Measurements from ENCODE around the gene PTK6. TPM values are rescaled to one million over a fixed set of nuclear protein-coding genes. Genes with fewer than 3 reads are reported as not detected.

PTK6 gene
- total and polyA plus RNA-seq, 3 donors from 2014 or later, result 0.26 to 0.37 TPM; not detected in 1

DNA sequence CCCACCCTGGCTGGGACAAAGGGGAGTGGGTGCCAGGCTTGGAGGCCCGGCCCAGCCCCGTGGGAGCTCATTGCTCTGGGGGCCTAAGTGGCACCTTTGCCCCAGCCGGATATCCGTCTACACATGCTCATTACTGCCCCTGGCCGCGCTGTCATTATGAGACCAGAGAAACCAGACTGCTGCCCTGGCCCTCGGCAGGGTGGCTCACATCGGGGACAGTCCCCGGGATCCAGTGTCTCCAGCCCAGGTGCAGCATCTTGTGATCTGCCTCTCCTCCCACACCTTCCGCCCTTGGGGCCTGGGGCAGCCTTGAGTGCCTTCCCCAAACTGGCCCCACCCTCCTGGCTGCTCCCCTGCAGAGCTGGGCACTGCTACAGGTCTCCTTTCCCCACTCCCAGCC, 5.5 kb upstream of the PTK6 start:
- 70 to 76% methylated on average over 8 to 10 of the region's 10 CpGs for WGBS, 2 donors

DNA sequence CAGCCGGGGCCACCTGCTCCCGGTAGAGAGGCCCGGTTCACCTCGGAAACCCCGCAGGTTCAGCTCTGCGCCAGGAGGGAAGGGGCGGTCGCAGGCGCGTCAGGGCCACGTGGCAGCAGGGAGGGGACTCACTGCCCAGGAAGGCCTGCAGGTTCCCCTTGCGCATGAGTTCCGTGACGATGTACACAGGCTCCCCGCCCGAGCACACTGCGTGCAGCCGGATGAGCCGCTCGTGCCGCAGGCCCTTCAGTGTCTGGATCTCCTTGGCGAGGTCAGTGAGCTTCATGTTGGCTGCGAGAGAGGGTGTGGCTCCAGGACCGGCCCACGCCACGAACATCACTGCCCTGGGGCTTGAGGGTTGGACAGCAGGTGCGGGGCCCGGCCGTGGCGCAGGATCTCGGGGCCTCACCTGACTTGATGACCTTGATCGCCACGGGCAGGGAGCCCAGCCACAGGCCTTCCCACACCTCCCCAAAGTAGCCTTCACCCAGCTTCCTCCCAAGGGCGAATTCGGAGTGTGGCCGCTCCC, 4.9 kb upstream of the PTK6 start:
- TF ChIP-seq, protein P1, sequence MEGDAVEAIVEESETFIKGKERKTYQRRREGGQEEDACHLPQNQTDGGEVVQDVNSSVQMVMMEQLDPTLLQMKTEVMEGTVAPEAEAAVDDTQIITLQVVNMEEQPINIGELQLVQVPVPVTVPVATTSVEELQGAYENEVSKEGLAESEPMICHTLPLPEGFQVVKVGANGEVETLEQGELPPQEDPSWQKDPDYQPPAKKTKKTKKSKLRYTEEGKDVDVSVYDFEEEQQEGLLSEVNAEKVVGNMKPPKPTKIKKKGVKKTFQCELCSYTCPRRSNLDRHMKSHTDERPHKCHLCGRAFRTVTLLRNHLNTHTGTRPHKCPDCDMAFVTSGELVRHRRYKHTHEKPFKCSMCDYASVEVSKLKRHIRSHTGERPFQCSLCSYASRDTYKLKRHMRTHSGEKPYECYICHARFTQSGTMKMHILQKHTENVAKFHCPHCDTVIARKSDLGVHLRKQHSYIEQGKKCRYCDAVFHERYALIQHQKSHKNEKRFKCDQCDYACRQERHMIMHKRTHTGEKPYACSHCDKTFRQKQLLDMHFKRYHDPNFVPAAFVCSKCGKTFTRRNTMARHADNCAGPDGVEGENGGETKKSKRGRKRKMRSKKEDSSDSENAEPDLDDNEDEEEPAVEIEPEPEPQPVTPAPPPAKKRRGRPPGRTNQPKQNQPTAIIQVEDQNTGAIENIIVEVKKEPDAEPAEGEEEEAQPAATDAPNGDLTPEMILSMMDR (IDR thresholded peaks at IDR 0.05), result no peak
- TF ChIP-seq POLR2A (IDR thresholded peaks at IDR 0.05), result no peak
- Histone ChIP-seq H3K4me1 (peaks cover 6% of the 10 kb centered on the region), H3K27ac (no peak overlapping the region), H3K36me3 (ENCODE audit: low read depth, missing control alignments) (no peaks in the 10 kb centered on the region), H3K4me3 (no peak overlapping the region), H3K27me3 (no peaks in the 10 kb centered on the region), H3K9me3 (no peaks in the 10 kb centered on the region)
- intact Hi-C loops (cut with DNase I; ENCODE audit: low total_unique reads), result no loop called here
- DNase-seq, result no peak
- WGBS, 2 donors, result 35 to 69% methylated on average over 2 to 31 of the region's 36 CpGs

More for the DNA sequence above, 5.5 kb upstream of the PTK6 start:
- intact Hi-C loops (cut with DNase I; ENCODE audit: low total_unique reads), result no loop called here
- H3K4me3 ChIP-seq, result no peak overlapping the region
- no peaks in the 10 kb centered on the region for H3K27me3 ChIP-seq
- no peak overlapping the region for H3K27ac ChIP-seq
- H3K36me3 ChIP-seq (ENCODE audit: low read depth, missing control alignments), result no peaks in the 10 kb centered on the region
- H3K4me1 ChIP-seq, result peaks cover 6% of the 10 kb centered on the region
- DNase-seq, result no peak
- TF ChIP-seq POLR2A (IDR thresholded peaks at IDR 0.05), result no peak
- TF ChIP-seq, protein P1 (IDR thresholded peaks at IDR 0.05), result no peak
- no peaks in the 10 kb centered on the region for H3K9me3 ChIP-seq

DNA sequence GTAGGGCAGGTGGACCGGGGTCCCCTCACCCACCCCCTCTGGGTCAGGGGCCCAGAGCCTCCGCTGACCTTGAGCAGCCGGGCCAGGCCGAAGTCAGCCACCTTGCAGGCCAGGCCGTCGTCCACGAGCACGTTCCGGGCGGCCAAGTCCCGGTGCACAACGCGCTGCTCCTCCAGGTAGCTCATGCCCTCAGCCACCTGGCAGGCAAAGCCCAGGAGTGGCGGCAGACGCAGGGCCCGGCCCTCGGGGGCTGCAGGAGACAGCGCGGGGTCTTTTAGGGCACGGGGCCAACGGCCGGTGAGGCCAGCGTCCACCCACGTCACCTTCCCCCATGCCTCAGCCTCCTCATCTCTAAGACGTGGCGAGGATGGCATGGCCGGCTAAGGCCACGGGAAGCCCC, 4.2 kb upstream of the PTK6 start:
- intact Hi-C loops (cut with DNase I; ENCODE audit: low total_unique reads), result no loop called here
- H3K27me3 ChIP-seq, result no peaks in the 10 kb centered on the region
- no peak overlapping the region for H3K27ac ChIP-seq
- no peak for DNase-seq
- TF ChIP-seq, protein P1 (IDR thresholded peaks at IDR 0.05), result no peak
- no peaks in the 10 kb centered on the region for H3K9me3 ChIP-seq
- no peaks in the 10 kb centered on the region for H3K36me3 ChIP-seq (ENCODE audit: low read depth, missing control alignments)
- no peak overlapping the region for H3K4me3 ChIP-seq
- peaks cover 6% of the 10 kb centered on the region for H3K4me1 ChIP-seq
- 87 to 98% methylated on average over 9 to 25 of the region's 28 CpGs for WGBS, 2 donors

DNA sequence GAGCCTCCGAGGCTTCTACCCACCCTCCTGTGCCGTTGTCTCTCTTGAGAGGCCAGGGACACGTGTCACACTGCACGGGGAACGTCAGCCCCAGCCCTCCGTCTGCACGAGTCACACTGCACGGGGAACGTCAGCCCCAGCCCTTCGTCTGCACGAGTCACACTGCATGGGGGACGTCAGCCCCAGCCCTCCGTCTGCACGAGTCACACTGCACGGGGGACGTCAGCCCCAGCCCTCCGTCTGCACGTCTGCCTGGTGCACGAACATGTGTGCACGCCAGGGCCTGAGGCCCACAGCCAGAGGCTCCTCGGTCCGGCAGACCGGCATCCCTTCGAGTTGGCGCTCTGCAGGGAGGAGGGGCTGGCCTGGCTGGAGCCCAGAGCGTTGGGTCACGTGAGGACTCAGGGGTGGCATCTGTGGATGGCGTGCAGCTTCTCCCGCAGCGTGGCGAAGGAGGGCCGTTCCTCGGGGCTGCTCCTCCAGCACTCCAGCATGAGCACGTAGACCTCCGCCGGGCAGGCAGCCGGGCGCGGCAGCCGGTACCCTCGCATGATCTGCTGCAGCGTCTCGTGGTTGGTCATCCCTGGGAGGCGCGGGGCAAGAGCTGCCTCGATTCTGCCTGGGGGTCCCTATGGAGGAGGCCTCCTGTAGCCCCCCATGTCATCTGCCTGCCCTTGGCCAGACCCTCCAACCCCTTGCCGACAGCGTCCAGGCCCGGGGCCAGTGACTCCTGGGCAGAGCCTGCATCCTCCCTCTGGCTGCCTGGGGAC, 3.4 kb upstream of the PTK6 start:
- peaks cover 6% of the 10 kb centered on the region for H3K4me1 ChIP-seq
- no peak overlapping the region for H3K4me3 ChIP-seq
- no peak overlapping the region for H3K27ac ChIP-seq
- no peaks in the 10 kb centered on the region for H3K9me3 ChIP-seq
- no peak for TF ChIP-seq POLR2A (IDR thresholded peaks at IDR 0.05)
- TF ChIP-seq, protein P1 (IDR thresholded peaks at IDR 0.05), result no peak
- no peak for DNase-seq
- intact Hi-C loops (cut with DNase I; ENCODE audit: low total_unique reads), result no loop called here
- no peaks in the 10 kb centered on the region for H3K27me3 ChIP-seq
- WGBS, 2 donors, result 73 to 81% methylated on average over 14 to 49 of the region's 49 CpGs
- H3K36me3 ChIP-seq (ENCODE audit: low read depth, missing control alignments), result no peaks in the 10 kb centered on the region

Measured in testis (tissue), 3 donors.